Mammary epithelial cell (primary cell): Measurements from ENCODE around the gene TXNRD2.

Experiments
- EZH2 ChIP-seq: IDR thresholded peaks from 2 replicates; pipeline ENCODE4 v1.6.1; 2012; ENCODE audit warnings: low read length, inconsistent platforms, borderline replicate concordance
- TF ChIP-seq, protein P1 (sequence below), 2 donors: IDR thresholded peaks in 1 of 2; conservative IDR thresholded peaks in 1 of 2; 2 replicates each; pipeline ENCODE4 v1.5.1; 2011 to 2012; ENCODE audit warnings: inconsistent platforms in 2 of 2, low read length in 2 of 2, mild to moderate bottlenecking in 2 of 2, control low read depth in 1 of 2, low read depth in 1 of 2; ENCODE audit not compliant: insufficient read depth in 1 of 2; ENCODE audit errors: extremely low read depth in 1 of 2

GRCh38 chr22:19923914-19924513 is 17.6 kb downstream of the TXNRD2 start:
- TF ChIP-seq, protein P1, sequence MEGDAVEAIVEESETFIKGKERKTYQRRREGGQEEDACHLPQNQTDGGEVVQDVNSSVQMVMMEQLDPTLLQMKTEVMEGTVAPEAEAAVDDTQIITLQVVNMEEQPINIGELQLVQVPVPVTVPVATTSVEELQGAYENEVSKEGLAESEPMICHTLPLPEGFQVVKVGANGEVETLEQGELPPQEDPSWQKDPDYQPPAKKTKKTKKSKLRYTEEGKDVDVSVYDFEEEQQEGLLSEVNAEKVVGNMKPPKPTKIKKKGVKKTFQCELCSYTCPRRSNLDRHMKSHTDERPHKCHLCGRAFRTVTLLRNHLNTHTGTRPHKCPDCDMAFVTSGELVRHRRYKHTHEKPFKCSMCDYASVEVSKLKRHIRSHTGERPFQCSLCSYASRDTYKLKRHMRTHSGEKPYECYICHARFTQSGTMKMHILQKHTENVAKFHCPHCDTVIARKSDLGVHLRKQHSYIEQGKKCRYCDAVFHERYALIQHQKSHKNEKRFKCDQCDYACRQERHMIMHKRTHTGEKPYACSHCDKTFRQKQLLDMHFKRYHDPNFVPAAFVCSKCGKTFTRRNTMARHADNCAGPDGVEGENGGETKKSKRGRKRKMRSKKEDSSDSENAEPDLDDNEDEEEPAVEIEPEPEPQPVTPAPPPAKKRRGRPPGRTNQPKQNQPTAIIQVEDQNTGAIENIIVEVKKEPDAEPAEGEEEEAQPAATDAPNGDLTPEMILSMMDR (conservative IDR thresholded peaks at IDR 0.05 in 1 of 2, IDR thresholded peaks at IDR 0.05 in 1 of 2; ENCODE audit: extremely low read depth in 1 of 2, insufficient read depth in 1 of 2, low read depth in 1 of 2, low read length in 2 of 2) = no peak
- TF ChIP-seq EZH2 = no peak
